KOPT-K1 (cell line): ENCODE measurements around the gene SFMBT2.

ENCODE experiments used
- H3K27ac ChIP-seq: fragments of 200-600 bp; sonication (generic); 2 replicates; pipeline ENCODE4 v1.5.1; 2016; ENCODE audit warnings: antibody characterized with exemption, mild to moderate bottlenecking, low read depth, low read length; ENCODE audit not compliant: poor library complexity, severe bottlenecking
- H3K36me3 ChIP-seq: fragments of 200-600 bp; sonication (generic); 2 replicates; pipeline ENCODE4 v1.5.1; 2017; ENCODE audit warnings: antibody characterized with exemption, mild to moderate bottlenecking, low read length, moderate library complexity; ENCODE audit not compliant: insufficient read depth
- H3K9me3 ChIP-seq: fragments of 200-600 bp; sonication (generic); 2 replicates; pipeline ENCODE4 v1.5.1; 2017; ENCODE audit warnings: antibody characterized with exemption, low read length, mild to moderate bottlenecking; ENCODE audit not compliant: insufficient read depth, poor library complexity, severe bottlenecking

The SFMBT2 gene

DNA sequence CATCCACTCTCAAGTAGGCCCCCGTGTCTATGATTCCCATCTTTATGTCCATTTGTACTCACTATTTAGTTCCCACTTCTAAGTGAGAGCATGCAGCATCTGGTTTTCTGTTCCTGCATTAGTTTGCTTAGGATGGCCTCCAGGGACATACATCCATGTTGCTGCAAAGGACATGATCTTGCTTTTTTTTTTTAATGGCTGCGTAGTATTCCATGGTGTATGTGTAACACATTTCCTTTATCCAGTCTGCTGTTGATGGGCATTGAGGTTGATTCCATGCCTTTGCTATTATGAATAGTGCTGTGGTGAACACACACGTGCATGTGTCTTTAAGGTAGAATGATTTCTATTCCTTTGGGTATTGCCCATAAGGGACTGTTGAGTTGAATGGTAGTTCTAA lies 67.8 kb downstream of the SFMBT2 start:
- Histone ChIP-seq H3K27ac (no peak overlapping the region), H3K9me3 (peaks cover 12% of the 10 kb centered on the region), H3K36me3 (peaks cover 57% of the 10 kb centered on the region)

DNA sequence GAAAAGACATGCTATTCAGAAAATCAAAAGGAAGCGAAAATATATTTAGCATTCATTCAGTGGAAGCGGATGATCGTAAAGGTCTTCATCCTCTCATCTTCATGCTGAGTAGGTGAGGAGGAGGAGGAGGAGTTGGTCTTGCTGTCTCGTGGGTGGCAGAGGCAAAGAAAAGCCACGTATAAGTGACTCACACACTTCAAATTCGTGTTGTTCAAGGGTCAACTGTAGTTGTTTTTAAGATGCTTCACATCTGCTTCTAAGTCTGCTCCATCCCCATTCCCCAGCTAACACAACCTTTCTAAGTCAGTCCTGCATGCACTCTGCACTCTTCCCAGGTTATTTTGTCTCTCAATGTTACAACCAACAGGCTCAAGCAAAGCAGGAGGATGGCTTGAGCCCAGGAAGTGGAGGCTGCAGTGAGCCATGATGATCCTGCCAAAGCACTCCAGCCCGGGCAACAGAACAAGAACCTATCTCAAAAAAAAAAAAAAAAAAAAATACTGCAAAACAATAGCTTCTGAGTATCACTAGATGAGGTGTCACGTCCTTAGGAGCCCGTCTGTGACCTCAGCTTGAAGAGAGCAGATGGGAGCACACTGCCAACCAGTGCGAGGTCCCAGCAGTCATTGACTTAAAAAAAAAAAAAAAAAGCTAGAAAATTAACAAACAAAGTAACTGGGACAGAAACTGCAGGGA lies 70.5 kb downstream of the SFMBT2 start:
- peaks cover 12% of the 10 kb centered on the region for H3K9me3 ChIP-seq
- peaks cover 57% of the 10 kb centered on the region for H3K36me3 ChIP-seq
- no peak overlapping the region for H3K27ac ChIP-seq

DNA sequence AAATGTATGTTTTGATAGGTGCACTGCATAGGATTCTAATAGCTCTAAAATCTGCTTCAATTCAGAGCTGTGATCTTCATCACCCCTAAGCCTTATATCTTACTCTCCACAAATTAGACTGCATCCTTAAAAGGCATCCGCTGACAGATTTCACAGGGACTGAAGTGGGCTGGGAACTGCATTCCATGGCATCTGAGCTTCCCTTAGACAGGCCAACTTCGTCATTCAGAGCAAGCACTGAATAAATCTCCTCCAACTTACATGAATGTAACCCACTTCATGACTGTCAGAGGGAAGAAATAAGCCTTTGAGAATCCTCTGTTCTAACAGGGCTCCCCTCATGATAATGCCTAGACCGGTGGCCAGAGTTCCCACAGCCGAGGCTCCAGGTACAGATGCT lies 71.3 kb downstream of the SFMBT2 start:
- H3K36me3 ChIP-seq, result peaks cover 56% of the 10 kb centered on the region
- H3K9me3 ChIP-seq, result peaks cover 8% of the 10 kb centered on the region
- H3K27ac ChIP-seq, result no peak overlapping the region

DNA sequence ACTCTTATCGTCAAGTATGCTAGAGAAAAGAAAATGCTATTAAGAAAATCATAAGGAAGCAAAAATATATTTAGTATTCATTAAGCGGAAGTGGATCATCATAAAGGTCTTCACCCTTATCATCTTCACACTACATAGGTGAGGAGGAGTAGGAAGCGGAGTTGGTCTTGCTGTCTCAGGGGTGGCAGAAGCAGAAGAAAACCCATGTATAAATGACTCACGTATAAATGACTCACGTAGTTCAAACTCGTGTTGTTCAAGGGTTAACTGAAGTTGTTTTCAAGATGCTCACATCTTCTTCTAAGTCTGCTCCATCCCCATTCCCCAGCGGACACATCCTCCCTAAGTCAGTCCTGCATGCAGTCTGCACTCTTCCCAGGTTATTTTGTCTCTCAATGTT lies 72.4 kb downstream of the SFMBT2 start:
- H3K27ac ChIP-seq, result no peak overlapping the region
- H3K36me3 ChIP-seq, result peaks cover 45% of the 10 kb centered on the region
- peaks cover 3% of the 10 kb centered on the region for H3K9me3 ChIP-seq

DNA sequence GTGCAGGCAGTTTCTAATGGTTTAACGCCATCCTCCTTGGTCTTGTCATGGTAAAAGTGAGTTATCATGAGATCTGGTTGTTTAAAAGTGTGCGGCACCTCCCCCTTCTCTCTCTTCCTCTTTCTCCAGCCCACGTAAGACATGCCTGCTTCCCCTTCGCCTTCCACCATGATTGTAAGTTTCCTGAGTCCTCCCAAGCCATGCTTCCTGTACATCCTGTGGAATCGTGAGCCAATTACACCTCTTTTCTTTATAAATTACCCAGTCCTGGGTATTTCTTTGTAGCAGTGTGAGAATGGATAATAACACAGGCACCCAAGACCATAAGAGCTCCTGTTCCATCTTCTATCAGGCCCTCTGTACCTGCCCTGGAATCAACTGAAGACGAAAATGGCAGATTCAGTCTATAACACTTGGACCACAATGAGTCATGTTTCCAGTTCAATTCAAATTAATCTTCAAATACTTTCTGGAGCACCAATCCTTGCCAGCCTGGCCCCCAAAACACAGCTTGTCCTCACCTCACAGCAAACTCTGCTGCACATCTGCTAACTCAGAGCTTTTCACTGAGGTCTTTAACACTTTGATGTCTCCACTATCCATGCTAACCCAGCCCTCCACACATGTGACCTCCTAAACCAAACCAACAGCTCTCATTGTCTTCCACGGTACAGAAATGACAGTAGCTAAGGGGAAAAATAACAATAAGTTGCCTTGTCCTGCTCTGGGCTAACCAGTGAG lies 73.2 kb downstream of the SFMBT2 start:
- Histone ChIP-seq H3K9me3 (no peaks in the 10 kb centered on the region), H3K27ac (no peak overlapping the region), H3K36me3 (peaks cover 36% of the 10 kb centered on the region)

DNA sequence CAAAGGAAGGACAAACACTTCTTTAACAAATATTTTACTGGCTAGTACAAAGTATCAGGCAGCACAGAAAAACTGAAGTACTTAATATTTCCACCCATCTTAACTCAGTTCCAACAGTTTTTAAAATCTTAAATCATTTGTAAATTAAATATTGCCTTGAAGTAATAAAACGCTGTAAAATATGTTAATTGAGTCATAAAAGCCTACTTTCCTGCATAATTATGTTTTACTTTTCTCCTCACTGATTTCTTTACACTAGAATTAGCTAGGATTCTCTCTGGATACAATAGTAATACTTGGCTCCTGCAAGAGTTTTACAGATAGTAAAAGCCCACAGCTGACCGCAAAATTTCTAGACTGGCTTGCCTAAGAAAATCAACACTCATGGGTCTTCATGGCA lies 74.9 kb downstream of the SFMBT2 start:
- no peaks in the 10 kb centered on the region for H3K9me3 ChIP-seq
- H3K27ac ChIP-seq, result no peak overlapping the region
- peaks cover 35% of the 10 kb centered on the region for H3K36me3 ChIP-seq

DNA sequence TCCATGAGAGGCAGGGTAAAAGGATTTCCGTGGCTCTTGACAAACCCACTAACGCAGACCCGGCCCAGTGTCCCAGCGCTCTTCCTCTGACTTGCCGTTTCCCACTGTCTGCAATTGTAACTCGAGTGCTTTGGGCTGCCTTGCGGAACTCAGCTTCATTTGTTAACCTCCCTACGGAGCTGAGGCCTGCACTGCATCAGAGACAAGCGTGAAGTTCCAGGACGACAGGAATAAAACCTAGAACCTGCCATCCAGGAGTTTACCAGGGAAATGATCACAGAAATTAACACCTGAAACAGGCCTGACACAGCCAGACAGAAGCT lies 76.2 kb downstream of the SFMBT2 start:
- Histone ChIP-seq H3K36me3 (peaks cover 24% of the 10 kb centered on the region), H3K9me3 (peaks cover 5% of the 10 kb centered on the region), H3K27ac (no peak overlapping the region)

DNA sequence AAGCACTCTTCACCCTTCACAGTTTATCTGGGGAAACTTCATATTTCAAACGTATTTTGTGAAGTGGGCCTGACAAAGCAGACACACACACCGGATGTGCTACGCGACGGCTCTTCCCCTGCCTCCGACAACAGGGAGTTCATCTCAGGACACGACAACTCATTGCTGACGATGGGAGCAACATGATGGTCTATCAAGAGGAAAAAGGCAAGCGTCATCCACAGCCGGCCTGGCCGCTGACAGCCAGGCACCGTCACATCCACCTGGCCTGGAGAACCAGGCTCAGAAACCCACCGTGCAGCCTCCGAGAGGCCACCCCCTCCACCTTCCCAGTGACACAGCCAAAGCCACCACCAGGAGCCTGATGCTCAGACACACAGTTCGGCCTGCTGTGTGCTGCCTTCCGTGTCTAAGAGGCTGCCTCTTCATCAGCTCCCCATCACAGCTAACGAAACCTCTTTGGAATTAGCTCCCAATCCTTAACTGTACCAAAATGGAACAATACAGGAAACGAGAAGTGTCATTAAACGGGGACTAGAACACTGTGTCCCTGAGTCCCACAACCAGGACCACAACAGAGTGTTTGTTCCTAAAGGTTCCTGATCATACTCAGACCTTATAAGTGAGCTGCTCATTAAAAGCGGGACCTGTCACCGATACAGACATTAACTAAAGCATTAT lies 76.7 kb downstream of the SFMBT2 start:
- no peak overlapping the region for H3K27ac ChIP-seq
- H3K36me3 ChIP-seq, result peaks cover 25% of the 10 kb centered on the region
- H3K9me3 ChIP-seq, result peaks cover 10% of the 10 kb centered on the region

DNA sequence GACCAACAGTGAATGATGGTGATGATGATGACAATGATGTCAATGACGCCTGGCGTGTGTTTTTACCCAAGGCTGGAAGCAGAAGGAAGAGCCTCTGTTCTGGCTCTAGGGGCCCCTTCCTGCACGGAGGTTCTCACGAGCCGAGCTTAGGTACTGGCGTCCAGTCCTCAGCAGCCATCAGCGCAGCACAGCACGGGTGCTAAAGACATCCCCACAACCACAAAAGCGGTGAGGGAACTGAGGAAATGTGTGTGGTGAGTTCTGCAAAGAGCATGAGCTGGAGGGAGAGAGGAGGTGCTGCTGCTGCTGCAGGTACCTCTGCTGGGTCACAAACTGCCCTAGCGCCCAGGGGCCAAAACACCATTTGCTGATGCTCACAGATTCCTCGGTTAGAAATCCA lies 81.6 kb downstream of the SFMBT2 start:
- H3K27ac ChIP-seq, result no peak overlapping the region
- peaks cover 37% of the 10 kb centered on the region for H3K36me3 ChIP-seq
- peaks cover 56% of the 10 kb centered on the region for H3K9me3 ChIP-seq

DNA sequence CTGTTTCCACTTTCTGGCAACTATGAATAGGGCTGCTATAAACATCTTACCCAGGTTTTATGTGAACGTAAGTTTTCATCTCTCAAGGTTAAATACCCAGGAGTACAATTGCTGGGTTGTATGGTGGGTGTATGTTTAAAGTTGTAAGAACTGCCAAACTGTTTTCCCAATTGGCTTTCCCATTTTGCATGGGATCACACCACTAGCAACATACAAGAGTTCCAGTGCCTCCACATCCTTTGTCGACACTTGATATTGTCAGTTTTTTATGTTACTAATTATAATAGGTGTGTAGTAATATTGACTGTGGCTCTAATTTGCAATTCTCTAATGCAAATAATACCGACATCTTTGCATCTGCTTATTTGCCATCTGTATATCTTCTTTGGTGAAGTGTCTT lies 82.9 kb downstream of the SFMBT2 start:
- Histone ChIP-seq H3K36me3 (peaks cover 41% of the 10 kb centered on the region), H3K9me3 (peaks cover 66% of the 10 kb centered on the region), H3K27ac (no peak overlapping the region)

DNA sequence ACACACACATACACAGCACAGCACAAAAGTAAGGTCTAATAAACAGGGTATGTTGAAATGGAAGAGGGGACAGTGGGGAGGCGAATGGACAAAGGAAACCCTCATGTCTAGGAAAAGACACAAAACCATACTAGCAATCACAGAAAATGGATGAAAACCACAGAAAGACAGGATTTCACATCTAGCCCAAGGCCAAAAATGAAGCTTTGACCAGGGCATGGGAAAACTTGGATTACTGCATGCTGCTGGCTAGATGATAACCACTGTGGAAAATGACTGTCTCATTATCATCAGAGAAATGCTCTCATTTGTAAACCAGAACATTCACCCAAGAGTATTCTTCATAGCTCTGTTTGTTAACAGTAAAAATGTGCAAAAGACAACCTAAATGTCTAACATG lies 88.2 kb downstream of the SFMBT2 start:
- Histone ChIP-seq H3K36me3 (peaks cover 33% of the 10 kb centered on the region; the same call in 1 of the 2 replicates), H3K9me3 (peaks cover 56% of the 10 kb centered on the region), H3K27ac (no peak overlapping the region)

DNA sequence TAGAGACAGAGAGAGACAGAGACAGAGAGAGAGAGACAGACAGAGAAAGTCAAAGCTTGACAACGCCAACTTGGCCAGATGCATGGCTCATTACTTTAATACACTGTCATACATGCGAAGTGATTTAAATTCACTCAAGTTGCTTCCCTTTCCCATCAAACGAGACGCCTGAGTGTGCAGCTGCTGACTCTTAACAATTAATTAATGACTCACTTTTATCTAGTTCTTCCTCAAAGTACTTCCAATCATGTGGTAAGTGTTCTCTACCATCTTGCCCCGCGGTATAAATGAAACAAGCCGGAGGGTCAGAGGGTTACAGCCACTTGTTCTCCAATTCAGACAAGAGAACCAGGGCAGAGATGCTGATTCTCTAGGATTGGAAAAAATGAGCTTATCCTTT lies 90.8 kb downstream of the SFMBT2 start:
- H3K36me3 ChIP-seq, result peaks cover 35% of the 10 kb centered on the region; the same call in 1 of the 2 replicates
- H3K27ac ChIP-seq, result no peak overlapping the region
- H3K9me3 ChIP-seq, result peaks cover 33% of the 10 kb centered on the region

DNA sequence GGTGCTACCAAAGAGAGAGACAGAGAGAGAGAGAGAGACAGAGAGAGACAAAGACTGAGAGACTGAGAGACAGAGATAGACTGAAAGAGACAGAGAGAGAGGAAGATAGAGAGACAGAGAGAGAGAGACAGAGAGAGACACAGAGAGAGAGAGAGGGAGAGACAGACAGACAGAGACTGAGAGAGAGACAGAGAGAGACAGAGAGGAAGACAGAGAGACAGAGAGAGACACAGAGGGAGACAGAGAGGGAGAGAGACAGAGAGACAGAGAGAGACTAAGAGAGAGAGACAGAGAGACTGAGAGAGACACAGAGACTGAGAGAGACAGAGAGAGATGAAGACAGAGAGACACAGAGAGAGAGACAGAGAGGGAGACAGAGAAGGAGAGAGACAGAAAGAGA lies 91.2 kb downstream of the SFMBT2 start:
- no peak overlapping the region for H3K27ac ChIP-seq
- H3K36me3 ChIP-seq, result peaks cover 32% of the 10 kb centered on the region; the same call in 1 of the 2 replicates
- H3K9me3 ChIP-seq, result peaks cover 28% of the 10 kb centered on the region

DNA sequence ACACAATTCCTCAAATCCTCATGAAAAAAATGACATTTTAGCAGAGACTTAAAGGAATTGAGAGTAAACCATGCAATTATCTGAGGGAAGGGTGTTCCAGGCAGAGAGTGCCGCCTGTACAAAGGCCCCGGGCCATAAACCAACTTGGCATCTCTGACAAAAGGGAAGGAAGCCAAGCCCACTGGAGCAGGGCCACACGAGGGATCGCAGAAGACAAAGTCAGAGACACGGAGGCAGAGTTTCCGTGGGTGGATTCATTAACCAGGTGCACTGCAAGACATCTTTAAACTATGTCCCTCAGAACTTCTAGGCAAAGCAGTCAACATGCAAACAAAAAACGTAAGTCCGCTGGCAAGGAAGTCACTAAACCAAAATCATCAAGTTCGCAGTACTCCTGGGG lies 92.0 kb downstream of the SFMBT2 start:
- H3K36me3 ChIP-seq, result peaks cover 24% of the 10 kb centered on the region; the same call in 1 of the 2 replicates
- peaks cover 21% of the 10 kb centered on the region for H3K9me3 ChIP-seq
- no peak overlapping the region for H3K27ac ChIP-seq

DNA sequence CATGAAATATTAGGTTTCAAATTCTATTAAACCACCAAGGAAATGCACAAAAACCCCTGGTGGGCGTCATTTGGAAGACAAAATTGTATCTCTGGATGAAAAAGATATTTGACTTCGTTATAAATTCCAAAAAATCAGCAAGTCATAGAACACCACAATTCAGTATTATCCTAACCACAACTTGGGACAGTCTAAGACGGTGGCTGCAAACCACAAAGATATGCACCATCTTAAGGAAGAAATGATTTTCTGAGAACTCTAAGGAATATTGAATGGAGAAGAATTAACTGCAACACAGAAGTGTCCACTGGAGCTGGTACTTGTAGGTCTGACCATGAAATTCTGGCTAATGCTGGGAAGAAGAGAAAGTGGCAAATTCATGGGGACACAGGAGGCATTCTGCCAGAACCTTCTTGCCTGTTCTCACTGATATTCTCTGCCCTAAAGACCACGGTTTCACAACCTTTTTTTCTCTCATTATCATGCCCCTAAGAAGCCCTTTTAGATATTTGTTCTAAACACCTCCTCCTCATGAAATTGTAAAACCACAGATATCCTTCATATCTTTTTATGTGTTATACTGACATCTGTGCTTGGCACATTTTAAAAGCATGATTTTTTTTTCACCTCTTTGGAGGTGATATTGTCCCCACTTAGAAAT lies 92.9 kb downstream of the SFMBT2 start:
- Histone ChIP-seq H3K27ac (no peak overlapping the region), H3K36me3 (peaks cover 23% of the 10 kb centered on the region; the same call in 1 of the 2 replicates), H3K9me3 (peaks cover 14% of the 10 kb centered on the region)
